Measurements from ENCODE around the gene STARD4. TPM values are rescaled to one million over a fixed set of nuclear protein-coding genes. Genes with fewer than 3 reads are reported as not detected.

The STARD4 gene
- total and polyA plus RNA-seq, 4 donors = 10.1 to 61.2 (median 34.1) TPM

- no peak for TF ChIP-seq GABPA (IDR thresholded peaks at IDR 0.05 in 1 of 2, conservative IDR thresholded peaks at IDR 0.05 in 1 of 2)
- peak; percentile 14 for TF ChIP-seq NR2F2 (IDR thresholded peaks at IDR 0.05)
- TF ChIP-seq ZBTB33 (IDR thresholded peaks at IDR 0.05) = no peak
- no peak for TF ChIP-seq HNF4G (IDR thresholded peaks at IDR 0.05)
- no peak for TF ChIP-seq EGR1 (IDR thresholded peaks at IDR 0.05; ENCODE audit: low read depth in 2 of 2)
- TF ChIP-seq, protein P1, sequence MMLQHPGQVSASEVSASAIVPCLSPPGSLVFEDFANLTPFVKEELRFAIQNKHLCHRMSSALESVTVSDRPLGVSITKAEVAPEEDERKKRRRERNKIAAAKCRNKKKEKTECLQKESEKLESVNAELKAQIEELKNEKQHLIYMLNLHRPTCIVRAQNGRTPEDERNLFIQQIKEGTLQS (IDR thresholded peaks at IDR 0.05) = no peak
- H3K4me3 ChIP-seq (ENCODE audit: low read depth in 1 of 3, low read length in 3 of 3) = no peak overlapping the region
- no peaks in the 10 kb centered on the region for H3K4me1 ChIP-seq (ENCODE audit: control insufficient read depth in 4 of 4, insufficient read depth in 4 of 4, low read length in 3 of 4)
- no peak overlapping the region for H3K9ac ChIP-seq (ENCODE audit: low read depth in 1 of 2, low read length in 2 of 2)
- WGBS = 87% methylated on average over 3 of the region's 3 CpGs
- no peak overlapping the region for H3K27ac ChIP-seq (ENCODE audit: low read depth in 1 of 2, low read length in 2 of 2)
- H3K27me3 ChIP-seq (ENCODE audit: control insufficient read depth in 4 of 4, insufficient read depth in 4 of 4, low read length in 3 of 4) = no peaks in the 10 kb centered on the region
- no peaks in the 10 kb centered on the region for H3K36me3 ChIP-seq (ENCODE audit: control insufficient read depth in 4 of 4, insufficient read depth in 3 of 4, low read depth in 1 of 4, low read length in 3 of 4)
- H3K9me3 ChIP-seq (ENCODE audit: control insufficient read depth in 4 of 4, low read length in 3 of 4) = no peaks in the 10 kb centered on the region
- no peak for DNase-seq (ENCODE audit: low spot score)
These were observed 58.1 kb downstream of the STARD4 start for GRCh38 chr5:111454198-111454622.

DNA sequence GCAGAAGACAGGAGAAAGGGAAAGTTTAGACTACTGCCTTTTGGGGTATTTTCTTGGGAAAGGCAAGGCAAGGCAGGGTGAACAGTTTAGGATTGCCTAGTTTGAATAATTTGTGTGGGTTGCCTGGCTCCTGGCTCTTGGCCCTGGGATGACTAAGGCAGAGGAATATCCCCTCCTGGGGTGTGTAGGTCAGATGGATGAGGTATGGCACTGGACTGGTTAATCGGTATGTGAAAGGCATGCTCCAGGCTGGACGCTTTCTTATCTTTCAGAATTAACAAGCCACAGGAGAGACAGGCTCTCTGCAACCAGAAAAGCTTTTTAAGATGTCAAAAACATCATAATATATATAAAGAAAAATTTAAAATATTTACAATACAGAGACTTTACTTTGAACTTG, 58.6 kb downstream of the STARD4 start:
- 61% methylated on average over 2 of the region's 2 CpGs for WGBS
- Histone ChIP-seq H3K36me3 (ENCODE audit: control insufficient read depth in 4 of 4, insufficient read depth in 3 of 4, low read depth in 1 of 4, low read length in 3 of 4) (no peaks in the 10 kb centered on the region), H3K27ac (ENCODE audit: low read depth in 1 of 2, low read length in 2 of 2) (peak overlapping the region in 1 of 2 donors; percentile 24), H3K4me1 (ENCODE audit: control insufficient read depth in 4 of 4, insufficient read depth in 4 of 4, low read length in 3 of 4) (no peaks in the 10 kb centered on the region), H3K4me3 (ENCODE audit: low read depth in 1 of 3, low read length in 3 of 3) (no peak overlapping the region), H3K9me3 (ENCODE audit: control insufficient read depth in 4 of 4, low read length in 3 of 4) (no peaks in the 10 kb centered on the region), H3K9ac (ENCODE audit: low read depth in 1 of 2, low read length in 2 of 2) (no peak overlapping the region), H3K27me3 (ENCODE audit: control insufficient read depth in 4 of 4, insufficient read depth in 4 of 4, low read length in 3 of 4) (no peaks in the 10 kb centered on the region)
- TF ChIP-seq RXRA (IDR thresholded peaks at IDR 0.05) = no peak
- no peak for TF ChIP-seq ZBTB33 (IDR thresholded peaks at IDR 0.05)
- no peak for TF ChIP-seq EGR1 (IDR thresholded peaks at IDR 0.05; ENCODE audit: low read depth in 2 of 2)
- TF ChIP-seq, protein P1 (IDR thresholded peaks at IDR 0.05) = no peak
- TF ChIP-seq JUND (IDR thresholded peaks at IDR 0.05) = no peak
- TF ChIP-seq MAX (IDR thresholded peaks at IDR 0.05) = no peak
- TF ChIP-seq REST (IDR thresholded peaks at IDR 0.05) = no peak
- DNase-seq (ENCODE audit: low spot score) = no peak

Measured in liver (tissue), 9 donors.